H1 (cell line): ENCODE data around the gene CYRIA. TPM values are rescaled to one million over a fixed set of nuclear protein-coding genes. Genes with fewer than 3 reads are reported as not detected.

Experiments used
- CTCF ChIA-PET: fragments of 300-600 bp; sonication (Branson Sonifier 250); formaldehyde crosslinking; loops from one replicate; lab custom pipeline; 2021; ENCODE audit not compliant: partially characterized antibody; lab: Charles Lee
- POLR2A ChIA-PET: fragments of 300-600 bp; sonication (Branson Sonifier 250); formaldehyde crosslinking; loops from one replicate; lab custom pipeline; 2021; ENCODE audit warnings: inconsistent platforms; ENCODE audit not compliant: partially characterized antibody; lab: Charles Lee
- DNase-seq, 2 experiments: peaks; one replicate each; pipeline versions ENCODE4 v3.0.0 to v3.0.0-alpha.2; 2010 to 2022; ENCODE audit warnings: low spot score in 2 of 2, low read depth in 1 of 2, mixed read lengths in 1 of 2
- FAIRE-seq: peaks from 2 replicates; lab custom pipeline; 2011; peaks lifted over from hg19 to GRCh38; lab: Jason Lieb, UNC
- H2AFZ ChIP-seq: 2 replicates; pipeline ENCODE4 v1.8.1; 2012; ENCODE audit warnings: low read length, inconsistent platforms
- H2AK5ac ChIP-seq: 2 replicates; pipeline ENCODE4 v1.6.1; 2013; ENCODE audit warnings: low read depth, low read length
- H2BK120ac ChIP-seq: replicated peaks from 2 replicates; pipeline ENCODE3; 2013; ENCODE audit warnings: low read depth, low read length, inconsistent platforms
- H2BK12ac ChIP-seq: 2 replicates; pipeline ENCODE4 v1.6.1; 2013; ENCODE audit warnings: low read depth, low read length
- H2BK15ac ChIP-seq: 2 replicates; pipeline ENCODE4 v1.6.1; 2013; ENCODE audit warnings: low read length
- H2BK20ac ChIP-seq: 2 replicates; pipeline ENCODE4 v1.6.1; 2013; ENCODE audit warnings: low read length
- H2BK5ac ChIP-seq: 2 replicates; pipeline ENCODE4 v1.6.1; 2013; ENCODE audit warnings: low read depth, low read length
- H3K14ac ChIP-seq: 2 replicates; pipeline ENCODE4 v1.6.1; 2013; ENCODE audit warnings: inconsistent platforms; ENCODE audit not compliant: insufficient read length
- H3K18ac ChIP-seq: 2 replicates; pipeline ENCODE4 v1.6.1; 2013; ENCODE audit warnings: low read length; ENCODE audit errors: extremely low read depth
- H3K23ac ChIP-seq: 2 replicates; pipeline ENCODE4 v1.6.1; 2013; ENCODE audit warnings: inconsistent platforms; ENCODE audit not compliant: insufficient read length
- H3K23me2 ChIP-seq: 2 replicates; pipeline ENCODE4 v1.6.1; 2013; ENCODE audit warnings: low read depth, low read length
- H3K27ac ChIP-seq: 2 replicates; pipeline ENCODE4 v1.6.1; 2011; ENCODE audit warnings: low read depth, low read length, inconsistent platforms
- H3K27me3 ChIP-seq, 4 experiments: replicated peaks in 1 of 4; 1 replicate in 1 of 4; 2 replicates in 3 of 4; pipeline versions ENCODE4 v1.6.1 to v1.8.1; 2011 to 2013; ENCODE audit warnings: low read length in 3 of 4, mild to moderate bottlenecking in 3 of 4, inconsistent platforms in 2 of 4, mixed read lengths in 2 of 4, moderate library complexity in 1 of 4; ENCODE audit not compliant: control insufficient read depth in 3 of 4, insufficient read depth in 3 of 4; ENCODE audit errors: extremely low read depth in 1 of 4
- H3K36me3 ChIP-seq, 4 experiments: 2 replicates each; pipeline versions ENCODE4 v1.6.1 to v1.8.1; 2011 to 2013; ENCODE audit warnings: mild to moderate bottlenecking in 4 of 4, low read length in 3 of 4, moderate library complexity in 2 of 4, control low read depth in 1 of 4, inconsistent platforms in 1 of 4; ENCODE audit not compliant: insufficient read depth in 4 of 4, control insufficient read depth in 2 of 4
- H3K4ac ChIP-seq: replicated peaks from 2 replicates; pipeline ENCODE3; 2013; ENCODE audit warnings: low read length, low read depth, mixed read lengths, inconsistent platforms; ENCODE audit not compliant: insufficient read length
- H3K4me1 ChIP-seq, 4 experiments: replicated peaks in 1 of 4; 1 replicate in 1 of 4; 2 replicates in 3 of 4; pipeline versions ENCODE4 v1.6.1 to v1.8.1; 2011 to 2013; ENCODE audit warnings: low read length in 3 of 4, inconsistent platforms in 2 of 4, mixed read lengths in 1 of 4; ENCODE audit not compliant: insufficient read depth in 4 of 4, control insufficient read depth in 3 of 4
- H3K4me2 ChIP-seq, 2 experiments: 2 replicates each; pipeline versions ENCODE4 v1.6.1 to v1.8.1; 2011 to 2013; ENCODE audit warnings: low read depth in 2 of 2, low read length in 2 of 2, control low read depth in 1 of 2, inconsistent platforms in 1 of 2, mild to moderate bottlenecking in 1 of 2; ENCODE audit not compliant: insufficient read depth in 1 of 2
- H3K4me3 ChIP-seq, 4 experiments: fragments of 200-600, 300-600 bp in 1 of 4; sonication (generic), shearing (Covaris generic), sonication (Bioruptor Twin) in 1 of 4; 2 replicates each; pipeline versions ENCODE4 v1.5.1 to v1.8.1; 2011 to 2016; ENCODE audit warnings: low read length in 4 of 4, low read depth in 3 of 4, control low read depth in 2 of 4, inconsistent platforms in 2 of 4, mild to moderate bottlenecking in 2 of 4, mixed read lengths in 1 of 4, moderate library complexity in 1 of 4; ENCODE audit not compliant: insufficient read depth in 2 of 4; ENCODE audit errors: extremely low read depth in 1 of 4
- H3K56ac ChIP-seq: replicated peaks from 2 replicates; pipeline ENCODE3; 2013; ENCODE audit warnings: low read depth, mild to moderate bottlenecking, mixed read lengths, low read length, inconsistent platforms; ENCODE audit not compliant: insufficient read length
- H3K79me1 ChIP-seq: 2 replicates; pipeline ENCODE4 v1.6.1; 2013; ENCODE audit warnings: low read depth, low read length, control low read depth
- H3K79me2 ChIP-seq, 2 experiments: 2 replicates each; pipeline versions ENCODE4 v1.6.1 to v1.8.1; 2012 to 2013; ENCODE audit warnings: low read length in 2 of 2, mild to moderate bottlenecking in 2 of 2, inconsistent platforms in 1 of 2; ENCODE audit not compliant: insufficient read depth in 2 of 2, control insufficient read depth in 1 of 2
- H3K9ac ChIP-seq, 4 experiments: replicated peaks in 1 of 4; 1 replicate in 1 of 4; 2 replicates in 3 of 4; pipeline versions ENCODE4 v1.6.1 to v1.8.1; 2011 to 2013; ENCODE audit warnings: low read depth in 3 of 4, low read length in 3 of 4, control low read depth in 2 of 4, mild to moderate bottlenecking in 2 of 4, moderate library complexity in 2 of 4, inconsistent platforms in 1 of 4; ENCODE audit errors: extremely low read depth in 1 of 4
- H3K9me3 ChIP-seq, 2 experiments: 2 replicates each; pipeline versions ENCODE4 v1.6.1 to v1.8.1; 2012 to 2013; ENCODE audit warnings: mild to moderate bottlenecking in 2 of 2, moderate library complexity in 2 of 2, control low read depth in 1 of 2, inconsistent platforms in 1 of 2, low read depth in 1 of 2, low read length in 1 of 2, mixed read lengths in 1 of 2; ENCODE audit not compliant: insufficient read depth in 2 of 2
- H4K20me1 ChIP-seq, 2 experiments: replicated peaks in 1 of 2; 2 replicates each; pipeline versions ENCODE3 to v1.8.1; 2011 to 2013; ENCODE audit warnings: inconsistent platforms in 2 of 2, low read length in 2 of 2, mild to moderate bottlenecking in 1 of 2; ENCODE audit not compliant: insufficient read depth in 2 of 2, control insufficient read depth in 1 of 2
- H4K5ac ChIP-seq: 2 replicates; pipeline ENCODE4 v1.6.1; 2013; ENCODE audit warnings: low read length, low read depth, mixed read lengths, inconsistent platforms; ENCODE audit not compliant: insufficient read length
- H4K8ac ChIP-seq: 2 replicates; pipeline ENCODE4 v1.8.0; 2013; ENCODE audit warnings: mild to moderate bottlenecking, moderate library complexity, low read length, inconsistent platforms; ENCODE audit not compliant: insufficient read depth; ENCODE audit errors: extremely low read depth
- H4K91ac ChIP-seq: replicated peaks from 2 replicates; pipeline ENCODE3; 2013; ENCODE audit warnings: low read length, mixed read lengths, inconsistent platforms; ENCODE audit not compliant: insufficient read length
- ATF3 ChIP-seq: IDR thresholded peaks from 2 replicates; pipeline ENCODE4 v1.6.1; 2011; ENCODE audit warnings: low read depth, mild to moderate bottlenecking, low read length; ENCODE audit not compliant: insufficient read depth
- BCL11A ChIP-seq, 2 experiments: IDR thresholded peaks; one replicate each; pipeline ENCODE4 v1.6.1; 2011; ENCODE audit warnings: low read depth in 2 of 2, low read length in 2 of 2, mild to moderate bottlenecking in 2 of 2
- CEBPB ChIP-seq: IDR thresholded peaks from 2 replicates; pipeline ENCODE4 v1.6.1; 2012; ENCODE audit warnings: low read depth, low read length
- EGR1 ChIP-seq: IDR thresholded peaks from 2 replicates; pipeline ENCODE4 v1.6.1; 2011; ENCODE audit warnings: low read depth, low read length, borderline replicate concordance
- JUND ChIP-seq: IDR thresholded peaks from 2 replicates; pipeline ENCODE4 v1.6.1; 2011; ENCODE audit warnings: mild to moderate bottlenecking, improper control_type of control experiment, low read length
- KDM4A ChIP-seq: IDR thresholded peaks from one replicate; pipeline ENCODE4 v1.7.1; 2012; ENCODE audit warnings: low read depth, mild to moderate bottlenecking, moderate library complexity, low read length, inconsistent platforms; ENCODE audit not compliant: severe bottlenecking
- POU5F1 ChIP-seq: IDR thresholded peaks from 2 replicates; pipeline ENCODE4 v1.6.1; 2011; ENCODE audit warnings: low read depth, mild to moderate bottlenecking, low read length, moderate library complexity
- SIRT6 ChIP-seq: IDR thresholded peaks from one replicate; pipeline ENCODE4 v1.7.1; 2012; ENCODE audit warnings: low read length, inconsistent platforms
- TAF1 ChIP-seq: IDR thresholded peaks from 2 replicates; pipeline ENCODE4 v1.6.1; 2011; ENCODE audit warnings: mild to moderate bottlenecking, low read depth, low read length
- TBP ChIP-seq: IDR thresholded peaks from 2 replicates; pipeline ENCODE4 v1.6.1; 2011; ENCODE audit warnings: low read depth, low read length, improper control_type of control experiment
- USF2 ChIP-seq: IDR thresholded peaks from 2 replicates; pipeline ENCODE4 v1.6.1; 2011; ENCODE audit warnings: low read length, improper control_type of control experiment
- WGBS, 2 experiments: shearing (Covaris generic) in 1 of 2; methylation state at CpG; one replicate each; pipeline versions ENCODE4 v1.1.6 to v1.1.7; 2013 to 2015; ENCODE audit warnings: low lambda C conversion rate in 2 of 2, mixed read lengths in 2 of 2, inconsistent platforms in 1 of 2, low coverage in 1 of 2, missing lambda C conversion rate in 1 of 2; ENCODE audit not compliant: insufficient replicate concordance in 2 of 2, insufficient coverage in 1 of 2, insufficient read length in 1 of 2; ENCODE audit errors: extremely low coverage in 1 of 2, missing lambda C conversion rate in 1 of 2; 5-methylcytosine and 5-hydroxymethylcytosine counted together
- polyA plus RNA-seq, 7 experiments: library from polyadenylated mRNA; depleted of rRNA in 3 of 7; stranded (reverse) in 5 of 7; unstranded in 2 of 7; fragments of >200 nt in 5 of 7; fragments of 200-250 nt in 2 of 7; gene quantifications; 1 replicate in 5 of 7; 2 replicates in 1 of 7; 4 replicates in 1 of 7; pipeline versions ENCODE4 v1.2.1 to v1.2.3, GENCODE V29; 2011 to 2013; ENCODE audit warnings: missing spikeins in 2 of 7, mixed read lengths in 2 of 7
- total RNA-seq: library from RNA; stranded (reverse); fragmentation: NEBNext Ultra II Directional; extraction: Animal tissue kit (Norgen Biotek cat#: 25700); gene quantifications from 2 replicates; pipeline ENCODE4 v1.2.1, GENCODE V29; 2021

Gene CYRIA
- total and polyA plus RNA-seq, 2 of the 8 experiments (the other 6 are each of a cell fraction or from before 2014, with no cell fraction given) = 1.5 to 9.8 TPM

GRCh38 chr2:16649353-16650286 is 16.0 kb downstream of the CYRIA start:
- ChIA-PET POLR2A (no interaction called here), CTCF (interaction anchor here (1.4 kb wide), 1 partner anchor 36 kb away, joined by 3 read pairs; no protein-coding TSS in a partner anchor)
- Histone ChIP-seq H4K5ac (no peak overlapping the region), H3K27ac (no peak overlapping the region), H2BK15ac (no peak overlapping the region), H3K79me1 (no peaks in the 10 kb centered on the region), H3K4ac (no peak overlapping the region), H3K23ac (no peak overlapping the region), H4K20me1 (no peaks in the 10 kb centered on the region), H3K14ac (no peak overlapping the region), H2AFZ (no peak overlapping the region), H2BK120ac (no peak overlapping the region), H3K56ac (no peak overlapping the region), H3K36me3 (no peaks in the 10 kb centered on the region), H3K4me2 (no peak overlapping the region), H4K91ac (no peak overlapping the region), H2BK20ac (no peak overlapping the region), H2AK5ac (peak overlapping the region; percentile 0; the same call in 1 of the 2 replicates), H3K4me1 (peaks cover 0 to 3% (median 0%) of the 10 kb centered on the region in 4 experiments; a peak in 2 of 7 replicates), H3K4me3 (no peak overlapping the region), H4K8ac (no peak overlapping the region), H3K23me2 (no peaks in the 10 kb centered on the region), H3K9ac (no peak overlapping the region), H3K9me3 (no peaks in the 10 kb centered on the region), H3K79me2 (no peaks in the 10 kb centered on the region), H3K18ac (no peak overlapping the region; the same call in 1 of the 2 replicates), H2BK12ac (peak overlapping the region; percentile 88), H2BK5ac (no peak overlapping the region), H3K27me3 (no peaks in the 10 kb centered on the region)
- FAIRE-seq (no peak), DNase-seq (no peak)
- WGBS, 2 experiments = 93% methylated on average over 9 of the region's 9 CpGs; no CpG with 5 or more reads in 1 of the 2 experiments
- TF ChIP-seq EGR1 (no peak), SIRT6 (no peak), ATF3 (no peak), POU5F1 (no peak), CEBPB (no peak), BCL11A (IDR thresholded peaks at IDR 0.05; ENCODE audit: low read depth in 2 of 2, low read length in 2 of 2) (no peak), TBP (no peak), TAF1 (no peak), KDM4A (no peak), JUND (no peak), USF2 (no peak)
